Right ventricle myocardium inferior (tissue), 1 donor: ENCODE results near the gene SCGN. TPM values are rescaled to one million over a fixed set of nuclear protein-coding genes. Genes with fewer than 3 reads are reported as not detected.

Experiments used
- ATAC-seq: fragments of 200-7000 bp; cut with Tn5 transposase; one replicate; pipeline ENCODE4 v1.9.1; 2020; ENCODE audit warnings: mild to moderate bottlenecking, moderate library complexity
- DNase-seq: peaks from one replicate; pipeline ENCODE4 v3.0.0; 2021; ENCODE audit errors: missing footprints
- intact Hi-C: fragments of 100-400 bp; cut with DNase I; formaldehyde crosslinking; loops from one replicate; pipeline ENCODE4 v1.11.0; 2022
- long read RNA-seq: library from polyadenylated mRNA; unstranded; transcript quantifications from one replicate; pipeline ENCODE4 v2.0.0, GENCODE V29; 2021
- total RNA-seq: library from RNA; stranded (reverse); fragmentation: NEBNext Ultra II Directional; extraction: Animal tissue kit (Norgen Biotek cat#: 25700); gene quantifications from one replicate; pipeline ENCODE4 v1.2.1, GENCODE V29; 2021
- donor health status: DM: no; HTN: yes; CAD: no; lungs with severe emphysema.

The SCGN gene, protein sequence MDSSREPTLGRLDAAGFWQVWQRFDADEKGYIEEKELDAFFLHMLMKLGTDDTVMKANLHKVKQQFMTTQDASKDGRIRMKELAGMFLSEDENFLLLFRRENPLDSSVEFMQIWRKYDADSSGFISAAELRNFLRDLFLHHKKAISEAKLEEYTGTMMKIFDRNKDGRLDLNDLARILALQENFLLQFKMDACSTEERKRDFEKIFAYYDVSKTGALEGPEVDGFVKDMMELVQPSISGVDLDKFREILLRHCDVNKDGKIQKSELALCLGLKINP
- 1.2 TPM for total RNA-seq
- long read RNA-seq, result 0 reads

DNA sequence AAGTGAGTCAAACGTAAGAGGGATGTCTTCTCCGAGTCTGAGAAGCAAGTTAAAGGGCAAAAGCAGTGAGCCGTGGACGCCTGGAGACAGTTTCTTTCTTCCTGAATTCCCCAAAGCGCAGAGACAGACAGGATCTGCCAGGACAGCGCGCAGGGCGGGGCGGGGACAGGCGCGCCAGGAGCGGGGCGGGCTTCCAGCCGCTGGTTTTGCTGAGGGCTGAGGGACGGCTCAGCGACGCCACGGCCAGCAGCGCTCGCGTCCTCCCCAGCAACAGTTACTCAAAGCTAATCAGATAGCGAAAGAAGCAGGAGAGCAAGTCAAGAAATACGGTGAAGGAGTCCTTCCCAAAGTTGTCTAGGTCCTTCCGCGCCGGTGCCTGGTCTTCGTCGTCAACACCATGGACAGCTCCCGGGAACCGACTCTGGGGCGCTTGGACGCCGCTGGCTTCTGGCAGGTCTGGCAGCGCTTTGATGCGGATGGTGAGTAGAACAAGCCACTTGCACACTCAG, at the start of gene SCGN:
TSS of gene SCGN (plus strand) at position 209 of the 509 bp plus-strand sequence. CDS start at position 398, 189 bp downstream.
- intact Hi-C loops, result no loop called here
- DNase-seq, result peak; percentile 74
- ATAC-seq, result peak; percentile 62

DNA sequence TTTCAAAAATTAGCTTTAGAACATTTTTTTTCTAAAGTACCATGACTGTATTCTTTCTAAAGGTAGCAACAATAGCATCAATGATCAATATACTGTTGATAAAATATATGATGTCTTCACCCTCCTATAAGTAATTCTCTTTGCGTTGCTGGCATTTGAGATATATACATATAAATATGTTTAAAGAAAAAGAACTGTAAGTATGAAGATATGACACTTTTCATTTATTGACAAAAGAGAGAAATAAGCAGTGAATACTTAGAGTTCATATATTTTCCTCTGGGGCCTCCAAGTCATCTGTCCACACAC, 49.4 kb upstream of the SCGN start:
- no peak for DNase-seq
- ATAC-seq, result no peak
- intact Hi-C loops, result loop anchor here (5.0 kb wide), 2 partner anchors 335 to 380 kb away; no protein-coding TSS in a partner anchor

DNA sequence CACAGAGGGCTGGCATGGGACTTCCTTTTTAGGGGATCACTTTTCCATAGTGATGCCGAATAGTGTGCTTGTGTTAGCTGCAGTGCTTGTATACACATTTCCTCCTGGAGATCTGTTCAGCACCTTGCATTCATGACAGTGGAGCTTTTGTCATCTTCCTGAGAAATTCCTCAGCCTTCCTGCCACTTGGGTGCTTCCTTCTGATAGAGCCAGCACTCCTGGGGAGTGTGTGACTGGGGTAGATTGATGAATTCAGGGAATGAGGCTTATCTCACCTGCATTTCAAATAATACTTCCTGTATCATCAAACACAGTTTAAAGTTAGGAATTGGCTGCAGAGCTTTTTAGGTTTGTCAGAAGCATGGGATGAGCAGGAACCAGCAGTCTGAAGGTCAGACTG, 48.8 kb upstream of the SCGN start:
- intact Hi-C loops, result loop anchor here (5.0 kb wide), 2 partner anchors 336 to 381 kb away; no protein-coding TSS in a partner anchor
- DNase-seq (no peak), ATAC-seq (no peak)

DNA sequence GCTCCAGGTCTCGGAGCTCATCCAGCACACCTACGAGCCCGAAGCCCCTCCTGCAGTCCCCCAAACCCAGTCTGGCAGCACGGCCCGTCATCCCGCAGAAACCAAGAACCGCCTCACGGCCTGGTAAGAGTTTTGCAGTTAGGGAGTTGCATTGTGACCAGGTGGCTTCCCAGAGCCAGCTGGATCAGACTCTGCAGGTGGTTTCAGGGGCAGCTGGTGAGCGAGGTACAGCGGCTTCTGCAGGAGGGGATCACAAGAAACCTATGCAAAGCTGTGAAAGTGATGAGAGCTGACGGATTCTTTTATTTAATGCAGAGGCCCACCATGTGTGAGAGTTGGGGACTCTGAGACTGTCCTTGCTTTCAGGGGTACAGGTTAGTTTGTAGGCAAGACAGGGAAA, 45.9 kb upstream of the SCGN start:
- no peak for ATAC-seq

DNA sequence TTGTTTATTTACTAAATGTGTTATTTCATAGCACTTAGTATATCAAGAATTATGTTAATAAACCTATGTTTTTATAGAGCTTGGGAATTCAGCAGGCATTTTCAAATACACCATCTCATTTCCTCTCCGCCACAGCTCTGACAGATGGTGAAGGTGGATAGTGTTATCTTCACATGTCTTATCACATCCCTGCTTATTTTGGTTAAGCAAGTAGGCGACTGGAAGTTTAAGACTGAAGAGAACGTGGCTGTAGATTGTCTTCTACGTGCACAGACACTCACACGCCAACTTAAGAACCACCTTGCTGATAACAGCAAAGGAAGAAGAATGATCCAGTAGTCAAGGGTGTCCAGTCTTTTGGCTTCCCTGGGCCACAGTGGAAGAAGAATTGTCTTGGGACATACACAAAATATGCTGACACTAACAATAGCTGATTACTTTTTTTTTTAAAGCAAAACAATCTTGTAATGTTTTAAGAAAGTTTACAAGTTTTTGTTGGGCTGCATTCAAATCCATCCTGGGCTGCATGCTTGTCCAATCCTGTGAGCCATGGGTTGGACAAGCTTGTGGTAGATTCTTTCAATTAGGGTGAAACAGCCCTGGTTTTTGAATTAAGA, 43.3 kb upstream of the SCGN start:
- intact Hi-C loops, result no loop called here
- DNase-seq (no peak), ATAC-seq (no peak)

More for the DNA sequence above, 45.9 kb upstream of the SCGN start:
- intact Hi-C loops, result no loop called here
- no peak for DNase-seq

DNA sequence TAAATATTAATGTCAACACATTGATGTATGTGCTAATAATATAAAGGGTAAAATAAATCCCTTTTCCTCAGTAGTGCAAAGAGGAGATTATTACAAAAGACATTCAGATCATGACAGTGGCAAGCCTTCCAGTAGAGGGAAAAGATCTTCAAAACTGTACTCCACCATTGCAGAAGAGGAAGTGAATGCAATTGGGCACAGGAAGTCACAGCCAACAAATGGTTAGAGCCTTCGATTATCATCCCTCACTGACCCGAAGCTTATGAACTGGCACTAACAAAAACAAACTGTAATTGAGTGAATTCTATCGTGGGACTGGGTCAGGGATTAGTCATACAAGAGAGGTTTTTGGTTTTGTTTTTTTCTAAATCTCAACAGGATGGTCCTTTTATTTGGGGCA, 39.3 kb upstream of the SCGN start:
- intact Hi-C loops, result no loop called here
- ATAC-seq (no peak), DNase-seq (no peak)

DNA sequence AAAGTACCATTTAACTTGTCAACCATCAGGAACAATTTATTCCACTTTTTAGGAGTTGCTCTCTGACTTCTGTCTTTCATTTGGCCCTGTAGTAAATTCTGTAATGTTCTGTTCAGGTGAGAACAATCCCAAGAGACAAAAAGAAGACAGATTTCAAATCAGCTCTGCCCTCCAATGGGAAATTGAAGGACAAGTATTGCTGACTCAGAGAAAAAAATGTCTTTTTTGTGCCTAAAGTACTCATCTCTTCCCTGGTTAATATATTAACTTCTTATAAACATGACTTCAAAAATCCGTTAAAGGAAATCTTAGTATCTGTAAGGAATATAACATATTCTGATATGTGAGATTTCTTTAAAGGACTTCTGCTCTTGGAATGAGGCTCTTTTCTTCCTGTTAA, 38.6 kb upstream of the SCGN start:
- ATAC-seq, result no peak
- no peak for DNase-seq
- intact Hi-C loops, result no loop called here

DNA sequence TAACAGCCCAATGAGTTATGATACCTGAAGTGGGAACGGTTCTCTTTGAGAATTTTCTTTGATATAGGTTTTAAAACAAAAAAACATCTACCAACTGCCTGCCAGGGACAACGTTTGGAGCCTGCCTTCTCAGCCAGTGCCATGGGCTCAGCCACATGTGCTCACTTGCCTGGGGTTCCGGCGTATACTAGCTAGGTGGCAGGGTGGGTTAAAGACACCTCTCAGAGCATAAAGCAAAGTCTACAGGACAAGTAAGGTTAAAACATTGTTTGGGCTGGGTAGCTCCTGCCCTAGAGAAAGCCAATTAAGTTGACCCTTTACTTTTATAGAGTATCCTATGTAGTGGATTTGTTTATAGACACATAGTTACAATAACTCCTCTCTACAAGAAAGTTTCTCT, 38.0 kb upstream of the SCGN start:
- no peak for DNase-seq
- ATAC-seq, result no peak
- intact Hi-C loops, result no loop called here

DNA sequence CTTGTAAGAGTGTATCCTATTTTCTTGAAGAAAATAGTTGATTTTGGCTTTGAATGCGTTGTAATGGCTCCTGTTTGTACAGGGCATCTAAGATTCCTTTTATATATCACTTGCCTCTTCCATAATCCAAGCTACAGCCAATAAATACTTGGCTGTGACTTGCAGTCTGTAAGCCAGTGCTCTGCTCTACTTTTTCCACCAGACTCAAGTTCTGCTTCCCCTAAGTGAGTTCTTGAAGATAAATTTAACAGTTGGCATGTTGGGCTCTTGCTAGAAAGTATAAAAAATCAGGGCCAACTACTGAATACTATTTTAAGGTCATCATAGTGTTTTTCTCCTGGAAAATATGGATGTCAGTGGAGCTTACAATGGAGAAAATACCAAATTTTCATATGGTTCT, 36.5 kb upstream of the SCGN start:
- intact Hi-C loops, result no loop called here
- no peak for DNase-seq
- ATAC-seq, result no peak

DNA sequence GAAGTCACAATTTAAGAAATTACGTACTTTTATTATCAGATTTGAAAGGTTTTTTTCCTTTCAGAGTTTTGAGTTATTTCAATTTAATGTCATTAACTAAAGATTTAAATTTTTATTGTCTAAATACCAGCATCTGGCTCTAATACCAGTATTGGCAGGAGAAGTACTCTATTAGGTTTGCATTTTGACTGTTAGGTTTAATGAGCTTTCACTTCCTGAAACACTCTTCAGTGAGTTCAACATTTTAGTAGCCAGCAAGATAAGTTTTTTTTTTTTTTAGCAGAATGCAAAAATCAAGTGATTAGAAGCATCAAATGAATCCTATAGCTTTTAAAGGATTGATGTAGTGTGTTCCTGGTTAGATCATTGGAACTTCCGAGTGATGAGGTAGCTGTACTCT, 34.0 kb upstream of the SCGN start:
- ATAC-seq (no peak), DNase-seq (no peak)
- intact Hi-C loops, result no loop called here

DNA sequence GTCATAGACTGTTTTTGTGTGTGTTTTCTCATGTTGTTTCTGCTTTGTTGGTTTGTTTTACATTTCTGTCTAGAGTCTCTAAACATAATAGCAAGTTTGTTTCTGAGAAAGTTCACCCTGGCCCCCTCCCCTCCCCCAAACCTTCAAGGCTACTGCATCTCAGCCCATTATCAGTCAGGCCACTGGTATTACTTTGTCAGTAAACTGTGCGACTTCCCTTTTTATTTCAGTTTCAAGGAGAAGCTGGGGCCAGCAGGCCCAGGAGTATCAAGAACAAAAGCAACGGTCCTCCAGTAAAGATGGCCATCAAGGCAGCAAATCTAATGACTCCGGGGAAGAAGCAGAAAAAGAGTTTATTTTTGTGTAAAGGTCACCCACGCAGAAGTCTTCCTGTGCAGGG, 32.8 kb upstream of the SCGN start:
- DNase-seq, result no peak
- intact Hi-C loops, result no loop called here
- ATAC-seq, result no peak

DNA sequence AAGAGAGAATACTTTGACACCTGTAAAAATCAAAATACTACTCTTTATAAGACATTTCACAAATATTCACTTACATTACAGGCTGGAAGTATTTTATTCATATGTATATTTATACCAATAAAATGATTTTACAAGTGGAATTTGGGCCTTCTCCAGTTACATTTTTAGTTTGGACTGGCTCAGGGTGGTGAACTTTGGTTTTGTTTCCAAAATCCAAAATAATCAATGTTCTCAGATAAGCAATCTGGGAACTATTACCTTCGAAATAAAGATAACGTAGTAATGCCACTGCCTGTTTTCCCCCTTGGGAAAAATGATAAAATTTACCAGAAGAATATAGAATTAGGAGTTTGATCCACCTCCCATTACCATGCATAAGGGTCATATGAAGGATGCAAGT, 31.6 kb upstream of the SCGN start:
- ATAC-seq (no peak), DNase-seq (no peak)
- intact Hi-C loops, result no loop called here

DNA sequence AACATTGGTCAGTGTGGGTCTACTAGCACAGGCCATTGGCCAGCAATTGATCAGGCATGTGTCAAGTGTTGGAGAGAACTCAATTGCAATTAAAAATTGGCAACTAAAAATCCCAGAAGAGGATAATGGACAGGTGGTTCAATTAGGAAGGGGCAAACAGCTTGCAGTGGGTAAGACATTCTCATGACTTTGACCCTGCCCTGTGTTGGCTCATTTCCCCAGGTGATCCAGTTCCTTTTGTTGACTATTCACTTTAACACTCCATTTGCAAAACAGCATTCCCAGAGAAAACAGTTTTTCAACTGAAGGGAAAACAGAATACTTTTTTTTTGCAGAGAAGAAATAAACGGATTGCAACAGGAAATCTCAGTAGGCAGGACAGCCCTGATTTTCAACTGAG, 28.9 kb upstream of the SCGN start:
- intact Hi-C loops, result no loop called here
- DNase-seq, result no peak
- no peak for ATAC-seq

DNA sequence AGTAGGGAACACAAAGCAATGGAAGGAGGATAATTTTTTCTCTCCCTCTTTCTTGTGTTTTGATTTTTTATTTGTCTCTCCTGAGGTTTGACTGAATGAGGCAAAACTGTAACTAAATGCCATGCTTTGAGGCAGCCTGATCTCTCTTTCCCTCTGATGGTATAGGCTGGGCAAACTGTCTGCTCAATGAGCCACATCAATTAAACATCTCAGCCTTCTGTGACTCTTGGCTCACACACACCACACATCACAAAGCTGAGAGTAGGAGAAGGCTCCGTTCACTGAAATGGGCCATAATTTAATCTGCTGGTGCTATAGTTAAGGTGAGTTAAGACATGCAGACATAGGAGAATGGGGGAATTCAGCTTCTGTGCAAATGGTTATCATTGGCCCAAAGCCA, 28.1 kb upstream of the SCGN start:
- DNase-seq (no peak), ATAC-seq (no peak)
- intact Hi-C loops, result no loop called here

DNA sequence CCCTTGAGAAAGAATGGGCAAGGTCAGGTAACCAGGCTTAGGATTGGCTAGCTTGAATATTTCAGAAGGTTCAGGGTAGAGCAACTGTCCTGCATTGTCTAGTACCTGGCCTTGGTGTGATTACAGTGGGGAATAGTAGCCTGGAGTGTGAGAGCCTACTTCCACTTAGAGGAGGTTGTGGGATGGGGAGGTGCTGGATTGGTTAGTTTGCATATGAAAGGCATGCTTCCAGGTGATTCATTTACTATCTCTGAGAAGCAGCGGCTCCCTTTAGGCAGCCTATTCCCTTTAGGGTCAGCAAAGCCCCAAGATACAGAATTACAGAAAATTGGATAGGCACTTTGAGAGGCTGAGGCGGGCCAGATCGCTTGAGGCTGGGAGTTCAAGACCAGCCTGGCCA, 25.0 kb upstream of the SCGN start:
- ATAC-seq (no peak), DNase-seq (no peak)
- intact Hi-C loops, result no loop called here

DNA sequence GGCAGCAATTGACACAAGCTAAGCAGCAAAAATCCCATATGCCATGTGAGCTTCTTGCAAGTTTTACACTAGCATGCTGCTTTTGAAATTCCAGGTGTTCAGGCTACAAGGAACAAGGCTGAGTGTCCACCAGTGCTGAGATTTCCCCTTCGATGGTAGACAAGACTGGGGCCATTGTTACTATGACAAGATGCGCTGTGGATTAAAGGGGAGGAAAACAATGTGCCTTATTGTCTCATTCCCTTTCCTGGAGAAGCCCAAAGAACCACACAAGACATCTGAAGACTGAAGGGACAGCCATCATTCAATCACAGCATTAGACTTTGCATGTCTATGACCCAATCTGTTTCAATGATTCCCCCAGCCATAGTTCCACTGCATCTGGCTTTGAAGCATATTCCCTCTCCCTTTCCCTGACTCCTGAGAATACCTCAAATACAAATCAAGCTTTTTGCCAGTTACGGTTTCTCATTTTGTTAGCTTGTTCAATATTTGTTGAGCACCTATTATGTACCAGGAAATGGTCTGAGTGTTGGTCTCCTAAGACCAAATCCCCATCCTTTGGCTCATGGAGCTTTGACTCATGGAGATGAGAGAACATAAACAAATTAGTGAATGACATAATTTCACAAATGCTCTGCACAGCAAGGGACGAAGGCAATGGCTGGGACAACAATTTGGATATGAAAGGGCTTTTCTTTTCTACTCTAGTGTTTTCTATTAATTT, 23.4 kb upstream of the SCGN start:
- no peak for ATAC-seq
- no peak for DNase-seq
- intact Hi-C loops, result no loop called here

DNA sequence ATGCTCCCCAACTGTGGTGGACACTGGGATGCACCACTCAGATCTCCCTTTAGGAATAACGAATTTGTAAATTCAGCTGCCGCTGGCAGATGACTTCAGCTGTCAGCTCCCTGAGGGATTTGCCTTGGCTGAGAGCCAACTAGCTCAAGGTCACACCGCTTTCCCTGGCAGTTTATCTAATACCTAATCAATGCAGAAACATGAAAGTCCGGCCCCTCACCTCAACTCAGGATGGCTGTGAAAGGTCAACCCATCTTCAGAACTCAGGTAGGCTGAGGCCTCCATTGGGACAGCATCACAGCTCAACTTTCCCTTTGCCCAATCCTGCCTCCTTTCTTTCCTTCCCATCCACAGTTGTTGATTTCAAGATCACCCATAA, 22.8 kb upstream of the SCGN start:
- DNase-seq (no peak), ATAC-seq (no peak)
- intact Hi-C loops, result no loop called here

DNA sequence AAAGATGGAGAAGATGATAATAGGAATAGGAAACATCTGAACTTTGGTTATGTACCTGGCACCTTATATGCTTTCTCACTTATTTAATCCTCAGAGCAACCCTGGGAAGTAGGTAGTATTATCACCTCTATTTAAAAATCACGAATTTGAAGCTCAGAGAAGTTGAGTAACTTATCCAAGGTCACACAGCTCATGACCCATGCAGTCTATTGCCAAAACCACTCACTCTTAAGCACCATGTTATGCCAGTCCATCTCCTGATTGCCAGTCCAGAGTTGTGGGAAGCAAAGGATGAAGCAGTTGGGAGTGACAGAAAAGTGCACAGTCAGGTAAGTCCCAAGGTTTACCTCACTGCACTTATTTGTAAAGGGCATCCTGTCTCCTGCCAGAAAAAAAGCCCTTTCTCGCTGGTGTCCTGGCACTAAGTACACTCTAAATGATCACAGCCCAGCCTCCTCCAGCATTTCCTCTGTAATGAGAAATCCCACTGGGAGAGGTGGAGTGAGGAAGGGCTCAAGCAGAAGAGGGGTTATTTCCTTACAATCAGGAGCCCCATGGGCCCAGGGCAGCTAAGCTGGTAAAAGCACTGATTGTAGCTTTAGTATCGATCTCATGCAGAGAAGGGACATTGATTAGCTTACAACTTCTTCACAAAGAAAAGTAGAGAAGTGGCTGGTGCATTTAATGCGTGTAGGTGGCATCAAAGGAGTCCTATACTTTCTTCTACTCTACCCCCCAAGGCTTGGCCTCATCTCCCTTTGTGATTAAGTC, 21.3 kb upstream of the SCGN start:
- no peak for ATAC-seq
- DNase-seq, result no peak
- intact Hi-C loops, result no loop called here

DNA sequence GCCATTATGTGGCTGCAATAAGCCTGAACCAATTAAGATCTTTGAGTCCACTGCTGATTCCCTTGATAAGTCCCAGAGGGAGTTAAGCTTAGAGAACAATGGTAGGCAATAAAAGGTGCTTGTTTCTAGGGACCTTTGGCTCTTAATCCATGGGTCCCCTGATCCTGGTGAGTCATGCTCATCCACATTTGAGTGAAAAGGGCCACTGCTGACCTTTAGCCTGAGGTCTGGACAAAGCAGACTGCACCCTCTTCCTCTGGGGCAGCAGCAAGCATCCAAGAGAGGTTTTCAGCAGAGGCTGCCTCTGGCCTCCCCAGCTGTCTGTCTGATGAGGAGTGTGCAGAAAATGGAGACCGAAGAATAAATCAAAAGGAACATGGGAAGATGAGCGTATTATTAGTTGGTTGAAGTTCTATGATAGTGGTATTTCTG, 16.1 kb upstream of the SCGN start:
- DNase-seq (no peak), ATAC-seq (no peak)
- intact Hi-C loops, result no loop called here
